GM13976 (cell line): Measurements from ENCODE around the gene SUPT3H.
"Not testable (repeated sequence)": the region's sequence is repeated elsewhere in the genome, so short reads cannot be mapped to it uniquely, and the experiment has no call there.

Source experiments
- DNase-seq: peaks from one replicate; pipeline ENCODE4 v3.0.0; 2012; ENCODE audit warnings: low spot score
- CTCF ChIP-seq: IDR thresholded peaks from 2 replicates; pipeline ENCODE4 v1.5.1; 2012; ENCODE audit warnings: borderline replicate concordance, mild to moderate bottlenecking; ENCODE audit not compliant: insufficient read depth; ENCODE audit errors: extremely low read depth, missing control alignments, control extremely low read depth
- in situ Hi-C: fragments of 300-500 bp; cut with MboI; formaldehyde crosslinking; loops from one replicate; pipeline ENCODE4 v1.12.0; 2022; ENCODE audit warnings: low sequenced_read_pairs, mixed read lengths, inconsistent platforms; ENCODE audit not compliant: unreplicated experiment

SUPT3H gene

GRCh38 chr6:45184040-45184439 is 193.7 kb downstream of the SUPT3H start:
- in situ Hi-C loops: no loop called here
- no peak for DNase-seq
- no peak for TF ChIP-seq CTCF

- DNase-seq, in situ Hi-C loops: not testable (repeated sequence)
Observed at GRCh38 chr6:45176373-45176772, 201.4 kb downstream of the SUPT3H start.

- no peak for TF ChIP-seq CTCF
- in situ Hi-C loops: no loop called here
- DNase-seq: no peak
Observed at GRCh38 chr6:45175272-45175671, 202.5 kb downstream of the SUPT3H start.

GRCh38 chr6:45174045-45174444 is 203.7 kb downstream of the SUPT3H start:
- in situ Hi-C loops: no loop called here
- no peak for TF ChIP-seq CTCF
- DNase-seq: no peak

GRCh38 chr6:45171380-45171779 is 206.4 kb downstream of the SUPT3H start:
- no peak for TF ChIP-seq CTCF
- DNase-seq: no peak
- in situ Hi-C loops: no loop called here

GRCh38 chr6:45170309-45170708 is 207.4 kb downstream of the SUPT3H start:
- no peak for DNase-seq
- in situ Hi-C loops: no loop called here
- no peak for TF ChIP-seq CTCF

GRCh38 chr6:45169815-45170214 is 207.9 kb downstream of the SUPT3H start:
- no peak for TF ChIP-seq CTCF
- in situ Hi-C loops: no loop called here
- no peak for DNase-seq
